Peyer's patch (tissue), 4 donors: ENCODE results near the gene INTS4.

ENCODE experiments used
- POLR2A ChIP-seq, 2 donors: fragments of 450-650 bp; IDR thresholded peaks; one replicate each; pipeline ENCODE4 v1.5.1; 2017; ENCODE audit warnings: antibody characterized with exemption in 2 of 2, mild to moderate bottlenecking in 2 of 2, moderate library complexity in 2 of 2
- TF ChIP-seq, protein P1 (sequence below), 6 experiments: fragments of 450-650 bp in 4 of 6; fragments of 200-600 bp in 2 of 6; sonication (generic) in 1 of 6; IDR thresholded peaks; one replicate each; pipeline ENCODE4 v1.5.1; 2017 to 2019; ENCODE audit warnings: antibody characterized with exemption in 6 of 6, mild to moderate bottlenecking in 3 of 6, moderate library complexity in 1 of 6

DNA sequence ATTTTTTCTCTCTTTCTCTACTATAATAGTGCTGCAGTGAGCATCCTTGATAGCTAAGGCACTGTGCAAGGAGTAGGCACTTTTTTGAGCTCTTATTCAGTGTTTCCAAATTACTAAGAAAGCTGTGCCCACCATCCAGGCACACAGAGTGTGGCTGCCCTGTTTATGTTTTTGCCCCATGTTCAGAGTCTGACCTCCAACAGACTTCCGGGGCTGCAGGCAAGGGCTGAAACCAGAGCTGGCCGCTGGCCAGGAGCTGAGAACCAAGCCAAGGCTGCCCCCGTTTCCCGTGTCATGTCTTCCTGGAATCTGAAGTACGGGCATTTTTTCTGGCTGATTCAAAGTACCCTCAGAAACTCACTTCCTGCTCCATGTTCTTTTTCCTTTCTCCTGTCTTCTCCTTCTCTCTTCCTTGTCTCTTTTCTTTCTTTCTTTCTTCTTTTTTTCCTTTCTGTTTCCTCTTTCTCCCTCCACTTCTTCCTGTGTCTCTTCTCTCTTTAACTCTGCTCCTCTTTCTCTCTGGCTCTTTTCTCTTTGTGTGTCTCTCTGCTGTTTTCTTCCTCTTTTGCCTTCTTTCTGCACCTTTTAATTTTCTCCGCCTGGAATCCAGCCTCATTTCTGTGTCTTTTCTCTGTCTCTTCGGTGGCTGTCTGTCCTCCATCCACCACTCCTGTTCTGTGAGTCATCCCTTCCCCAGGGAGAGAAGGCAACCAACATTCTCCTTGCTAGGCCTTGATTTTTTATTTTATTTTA lies 45.6 kb upstream of the INTS4 start:
- TF ChIP-seq, protein P1, sequence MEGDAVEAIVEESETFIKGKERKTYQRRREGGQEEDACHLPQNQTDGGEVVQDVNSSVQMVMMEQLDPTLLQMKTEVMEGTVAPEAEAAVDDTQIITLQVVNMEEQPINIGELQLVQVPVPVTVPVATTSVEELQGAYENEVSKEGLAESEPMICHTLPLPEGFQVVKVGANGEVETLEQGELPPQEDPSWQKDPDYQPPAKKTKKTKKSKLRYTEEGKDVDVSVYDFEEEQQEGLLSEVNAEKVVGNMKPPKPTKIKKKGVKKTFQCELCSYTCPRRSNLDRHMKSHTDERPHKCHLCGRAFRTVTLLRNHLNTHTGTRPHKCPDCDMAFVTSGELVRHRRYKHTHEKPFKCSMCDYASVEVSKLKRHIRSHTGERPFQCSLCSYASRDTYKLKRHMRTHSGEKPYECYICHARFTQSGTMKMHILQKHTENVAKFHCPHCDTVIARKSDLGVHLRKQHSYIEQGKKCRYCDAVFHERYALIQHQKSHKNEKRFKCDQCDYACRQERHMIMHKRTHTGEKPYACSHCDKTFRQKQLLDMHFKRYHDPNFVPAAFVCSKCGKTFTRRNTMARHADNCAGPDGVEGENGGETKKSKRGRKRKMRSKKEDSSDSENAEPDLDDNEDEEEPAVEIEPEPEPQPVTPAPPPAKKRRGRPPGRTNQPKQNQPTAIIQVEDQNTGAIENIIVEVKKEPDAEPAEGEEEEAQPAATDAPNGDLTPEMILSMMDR (IDR thresholded peaks at IDR 0.05): no peak
- TF ChIP-seq POLR2A (IDR thresholded peaks at IDR 0.05): no peak
